HG03565 (cell line): ENCODE data around the gene SCIMP.
"Not testable (repeated sequence)": the region's sequence is repeated elsewhere in the genome, so short reads cannot be mapped to it uniquely, and the experiment has no call there.

Experiments
- ATAC-seq: cut with Tn5 transposase; IDR thresholded peaks from one replicate; pipeline ENCODE4 v1.9.1; 2021; ENCODE audit warnings: mild to moderate bottlenecking, moderate library complexity; ENCODE audit not compliant: unreplicated experiment

The SCIMP gene

GRCh38 chr17:5238333-5238732 lies 3.7 kb upstream of the SCIMP start:
- ATAC-seq, result no peak

- no peak for ATAC-seq
Measured at GRCh38 chr17:5237541-5238016, 2.9 kb upstream of the SCIMP start.

- ATAC-seq, result no peak
Measured at GRCh38 chr17:5236938-5237540, 2.4 kb upstream of the SCIMP start.

- ATAC-seq, result not testable (repeated sequence)
Measured at GRCh38 chr17:5233492-5233891, 1.2 kb downstream of the SCIMP start.

- ATAC-seq, result no peak
Measured at GRCh38 chr17:5226940-5227878, 7.5 kb downstream of the SCIMP start.

GRCh38 chr17:5225668-5226457 lies 8.8 kb downstream of the SCIMP start:
- peak; percentile 37 for ATAC-seq

GRCh38 chr17:5221912-5222311 lies 12.7 kb downstream of the SCIMP start:
- ATAC-seq, result not testable (repeated sequence)

GRCh38 chr17:5220074-5220473 lies 14.6 kb downstream of the SCIMP start:
- ATAC-seq, result no peak

GRCh38 chr17:5219536-5219935 lies 15.1 kb downstream of the SCIMP start:
- ATAC-seq, result no peak

GRCh38 chr17:5217562-5217961 lies 17.1 kb downstream of the SCIMP start:
- ATAC-seq, result not testable (repeated sequence)

- ATAC-seq, result no peak
Measured at GRCh38 chr17:5211458-5211857, 23.2 kb downstream of the SCIMP start.

- no peak for ATAC-seq
Measured at GRCh38 chr17:5210614-5211252, 23.9 kb downstream of the SCIMP start.

GRCh38 chr17:5210091-5210490 lies 24.6 kb downstream of the SCIMP start:
- ATAC-seq, result no peak

GRCh38 chr17:5209396-5209795 lies 25.3 kb downstream of the SCIMP start:
- no peak for ATAC-seq

GRCh38 chr17:5203908-5204294 lies 30.8 kb downstream of the SCIMP start:
- ATAC-seq, result no peak

- no peak for ATAC-seq
Measured at GRCh38 chr17:5203178-5203907, 31.3 kb downstream of the SCIMP start.

- ATAC-seq, result no peak
Measured at GRCh38 chr17:5201011-5201410, 33.6 kb downstream of the SCIMP start.

GRCh38 chr17:5200360-5200759 lies 34.3 kb downstream of the SCIMP start:
- ATAC-seq, result no peak

GRCh38 chr17:5198472-5198871 lies 36.2 kb downstream of the SCIMP start:
- ATAC-seq, result no peak

GRCh38 chr17:5194346-5194745 lies 40.3 kb downstream of the SCIMP start:
- no peak for ATAC-seq
